ENCODE measurements around the gene OR10R2.

The OR10R2 gene

DNA sequence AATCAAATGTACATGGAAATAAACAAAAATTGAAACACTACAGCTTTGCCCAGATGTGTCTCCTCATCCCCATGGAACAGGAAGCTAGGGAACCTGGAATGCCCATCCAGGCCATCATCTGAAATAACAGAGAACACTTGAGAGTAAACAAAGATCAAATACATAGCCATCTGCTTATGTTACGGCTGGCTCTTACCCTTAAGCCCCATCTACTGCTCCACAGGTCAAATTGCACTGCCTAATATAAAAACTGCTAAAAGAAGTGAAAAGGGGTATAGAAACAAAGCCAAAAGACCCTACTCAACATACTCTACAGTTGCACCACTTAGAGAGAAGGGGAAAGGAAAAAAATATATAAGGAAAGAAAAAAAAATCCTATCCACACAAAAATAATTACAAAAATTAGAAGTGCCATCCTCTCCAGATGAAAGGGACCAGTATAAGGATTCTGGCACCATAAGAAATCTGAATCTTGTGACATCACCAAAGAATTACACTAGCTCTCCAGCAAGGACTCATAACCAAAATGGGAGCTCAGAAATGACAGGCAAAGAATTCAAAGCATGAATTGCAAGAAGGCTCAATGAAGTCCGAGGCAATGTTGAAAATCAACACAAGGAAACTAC lies 55.3 kb downstream of the OR10R2 start:
- DNase-seq (ENCODE audit: low read depth) = no peak
